HG03575 (cell line): ENCODE data around the gene R3HDM2.
"Not testable (repeated sequence)": the region's sequence is repeated elsewhere in the genome, so short reads cannot be mapped to it uniquely, and the experiment has no call there.

Experiments
- ATAC-seq: cut with Tn5 transposase; IDR thresholded peaks from one replicate; pipeline ENCODE4 v1.9.1; 2021; ENCODE audit not compliant: unreplicated experiment, insufficient number of reproducible peaks, low FRiP score; ENCODE audit errors: extremely low read depth

Gene R3HDM2

GRCh38 chr12:57456145-57456700, 25.4 kb upstream of the R3HDM2 start:
- no peak for ATAC-seq

GRCh38 chr12:57455374-57456144, 24.7 kb upstream of the R3HDM2 start:
- ATAC-seq = no peak

- ATAC-seq = no peak
These were observed 23.9 kb upstream of the R3HDM2 start, which contains the start of gene INHBE for GRCh38 chr12:57454566-57455373. INHBE (plus strand) TSS chr12:57455307; CDS start chr12:57455537, 230 bp downstream.

GRCh38 chr12:57454213-57454565, 23.3 kb upstream of the R3HDM2 start:
- no peak for ATAC-seq

GRCh38 chr12:57452937-57453509, 22.2 kb upstream of the R3HDM2 start:
- ATAC-seq = no peak

- ATAC-seq = no peak
These were observed 21.5 kb upstream of the R3HDM2 start for GRCh38 chr12:57452181-57452936.

- no peak for ATAC-seq
These were observed 20.5 kb upstream of the R3HDM2 start for GRCh38 chr12:57451233-57451778.

GRCh38 chr12:57450057-57450456, 19.2 kb upstream of the R3HDM2 start:
- ATAC-seq = no peak

GRCh38 chr12:57449375-57449774, 18.5 kb upstream of the R3HDM2 start:
- ATAC-seq = no peak

- ATAC-seq = no peak
These were observed 17.8 kb upstream of the R3HDM2 start for GRCh38 chr12:57448669-57449068.

GRCh38 chr12:57446292-57446960, 15.6 kb upstream of the R3HDM2 start:
- ATAC-seq = no peak

GRCh38 chr12:57444744-57445143, 13.9 kb upstream of the R3HDM2 start:
- no peak for ATAC-seq

- ATAC-seq = not testable (repeated sequence)
These were observed 13.5 kb upstream of the R3HDM2 start for GRCh38 chr12:57444337-57444736.

GRCh38 chr12:57441846-57442427, 11.1 kb upstream of the R3HDM2 start:
- no peak for ATAC-seq

- ATAC-seq = not testable (repeated sequence)
These were observed 10.6 kb upstream of the R3HDM2 start for GRCh38 chr12:57441393-57441792.

- no peak for ATAC-seq
These were observed 9.0 kb upstream of the R3HDM2 start for GRCh38 chr12:57439762-57440266.

- no peak for ATAC-seq
These were observed 7.6 kb upstream of the R3HDM2 start for GRCh38 chr12:57438400-57438799.

GRCh38 chr12:57435293-57435692, 4.5 kb upstream of the R3HDM2 start:
- ATAC-seq = no peak
